GM21526 (cell line): ENCODE measurements around the gene CLDN22.
"Not testable (repeated sequence)": the region's sequence is repeated elsewhere in the genome, so short reads cannot be mapped to it uniquely, and the experiment has no call there.

Experiments used
- ATAC-seq: cut with Tn5 transposase; IDR thresholded peaks from one replicate; pipeline ENCODE4 v1.9.1; 2021; ENCODE audit warnings: moderate library complexity; ENCODE audit not compliant: unreplicated experiment, low FRiP score

The CLDN22 gene

DNA sequence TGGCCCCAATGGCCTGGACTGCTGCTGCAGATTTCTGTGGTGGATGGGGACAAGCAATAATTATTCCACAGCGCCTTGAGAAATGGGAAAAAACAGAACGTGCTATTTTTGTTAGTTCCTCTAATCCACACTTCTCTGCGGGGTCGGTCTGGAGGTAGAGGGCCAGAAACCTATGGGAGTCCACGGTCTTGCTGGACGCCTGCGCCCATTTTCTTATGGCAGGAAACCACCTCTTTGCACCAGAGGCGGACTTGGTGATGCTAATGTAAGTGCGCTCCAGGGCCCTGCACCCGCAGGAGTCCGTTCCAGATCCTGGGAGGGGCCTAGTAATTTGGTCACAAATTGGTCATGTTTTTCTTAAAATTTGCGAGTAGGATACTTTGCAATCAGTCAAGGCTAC, 28.1 kb upstream of the CLDN22 start:
- no peak for ATAC-seq

GRCh38 chr4:183347566-183347965, 27.5 kb upstream of the CLDN22 start:
- ATAC-seq, result no peak

DNA sequence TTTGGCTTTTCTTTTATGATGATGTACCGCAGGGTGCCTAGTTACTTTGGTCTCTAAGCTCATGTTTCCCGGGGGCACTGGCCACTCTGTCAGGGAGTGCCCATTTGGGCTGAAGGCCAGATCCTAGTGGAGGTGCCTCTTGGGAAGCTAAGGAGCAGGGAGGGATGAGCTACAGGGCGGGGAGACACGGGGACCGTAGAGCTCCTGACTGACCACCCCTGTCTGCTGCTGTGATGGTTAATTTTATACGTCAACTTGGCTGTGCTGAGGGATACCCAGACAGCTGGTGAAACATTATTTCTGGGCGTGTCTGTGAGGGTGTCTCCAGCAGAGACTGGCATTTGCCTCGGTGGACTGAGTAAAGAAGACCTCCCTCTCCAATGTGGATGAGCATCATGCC, 27.1 kb upstream of the CLDN22 start:
- ATAC-seq, result no peak

GRCh38 chr4:183345261-183345660, 25.2 kb upstream of the CLDN22 start:
- ATAC-seq, result no peak

DNA sequence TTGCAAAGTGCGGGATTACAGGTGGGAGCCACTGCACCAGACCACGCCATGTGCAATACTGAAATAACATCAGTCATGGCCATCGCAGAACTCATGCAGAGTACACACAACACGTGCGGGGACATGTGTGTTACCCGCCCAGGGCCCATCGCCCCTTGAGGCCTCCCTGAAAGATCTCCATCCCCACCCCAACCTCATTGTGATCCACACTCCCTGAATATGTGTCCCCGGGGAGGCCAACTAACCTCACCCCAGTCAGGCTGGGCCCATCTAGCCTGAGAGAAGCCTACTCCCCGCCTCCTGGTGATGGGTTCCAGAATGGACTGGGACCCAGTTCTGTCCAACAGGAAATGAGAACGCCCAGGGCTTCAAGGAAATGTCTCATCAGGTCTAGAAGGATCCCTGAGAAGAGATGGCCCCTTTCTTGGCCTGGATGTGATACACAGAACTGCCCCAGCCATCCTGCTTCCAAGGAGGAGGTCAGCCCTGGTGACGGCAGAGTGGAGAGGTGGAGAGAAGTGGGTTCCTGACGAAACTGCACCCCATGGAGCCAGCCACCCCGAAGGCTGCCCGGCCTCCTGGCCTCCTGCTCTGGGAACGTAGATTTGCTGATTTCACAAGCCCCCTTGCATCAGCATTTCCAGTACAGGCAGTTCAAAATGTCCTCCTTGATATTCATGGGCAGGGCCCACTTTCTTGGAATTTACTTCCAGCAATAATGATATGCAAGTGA, 24.6 kb upstream of the CLDN22 start:
- no peak for ATAC-seq

DNA sequence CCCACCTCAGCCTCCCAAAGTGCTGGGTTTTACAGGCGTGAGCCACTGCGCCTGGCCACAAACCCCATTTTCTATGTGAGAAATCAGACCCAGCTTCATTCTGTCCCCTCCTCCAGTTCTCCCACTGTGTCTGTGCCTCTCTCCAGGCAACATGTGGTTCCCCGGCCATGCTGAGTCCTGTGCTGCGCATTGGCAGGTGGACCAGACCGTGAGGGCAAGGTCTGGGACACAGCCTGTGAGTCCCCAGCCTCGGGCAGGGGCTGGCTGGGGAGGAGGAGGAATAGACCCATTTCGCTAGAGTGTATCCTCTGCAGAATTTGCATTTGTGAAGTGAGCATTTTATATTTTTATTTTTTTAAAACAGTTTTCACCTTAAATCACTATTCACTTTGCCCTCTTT, 23.7 kb upstream of the CLDN22 start:
- no peak for ATAC-seq

- ATAC-seq, result no peak
These were observed 22.8 kb upstream of the CLDN22 start for GRCh38 chr4:183342541-183343533.

- ATAC-seq, result no peak
These were observed 17.8 kb upstream of the CLDN22 start for GRCh38 chr4:183337833-183338232.

DNA sequence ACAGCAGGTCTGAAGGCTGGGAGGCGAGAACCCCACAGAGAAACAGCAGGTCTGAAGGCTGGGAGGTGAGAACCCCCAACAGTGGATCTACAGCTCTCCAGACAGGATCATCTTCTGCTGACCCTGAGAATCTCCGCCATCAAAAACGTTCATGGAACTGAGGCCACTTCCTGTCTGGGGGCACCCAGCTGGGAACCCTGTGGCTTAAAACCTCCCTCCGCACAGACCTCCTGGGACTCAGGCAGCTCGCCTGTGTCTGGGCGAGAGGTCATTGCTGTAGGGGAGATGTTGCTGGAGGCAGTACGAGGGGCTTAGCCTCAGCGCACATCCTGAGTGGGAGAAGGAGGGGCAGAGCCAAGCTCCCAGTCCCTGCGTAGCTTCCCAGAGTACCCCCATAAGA, 17.3 kb upstream of the CLDN22 start:
- ATAC-seq, result no peak

GRCh38 chr4:183335369-183335940, 15.4 kb upstream of the CLDN22 start:
- ATAC-seq, result no peak

DNA sequence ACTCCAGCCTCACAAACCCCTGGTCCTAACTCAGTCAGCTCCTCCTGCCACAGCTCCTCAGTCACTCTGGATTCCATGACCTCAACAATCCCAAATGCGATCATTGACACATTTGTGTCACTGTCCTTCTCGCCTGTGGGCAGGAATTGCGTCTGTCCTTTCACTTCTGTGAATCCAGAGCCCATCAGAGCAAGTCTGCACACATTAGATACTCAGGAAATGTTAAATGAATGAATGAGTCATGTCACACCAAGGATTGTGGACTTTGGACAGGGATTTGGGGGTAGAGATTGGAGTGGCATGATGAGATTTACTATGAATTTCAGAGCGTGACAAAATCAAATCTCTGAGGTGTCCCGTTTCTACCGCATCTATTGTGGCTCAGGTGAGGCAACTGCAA, 13.9 kb upstream of the CLDN22 start:
- no peak for ATAC-seq

- ATAC-seq, result no peak
These were observed 13.1 kb upstream of the CLDN22 start for GRCh38 chr4:183333202-183333601.

DNA sequence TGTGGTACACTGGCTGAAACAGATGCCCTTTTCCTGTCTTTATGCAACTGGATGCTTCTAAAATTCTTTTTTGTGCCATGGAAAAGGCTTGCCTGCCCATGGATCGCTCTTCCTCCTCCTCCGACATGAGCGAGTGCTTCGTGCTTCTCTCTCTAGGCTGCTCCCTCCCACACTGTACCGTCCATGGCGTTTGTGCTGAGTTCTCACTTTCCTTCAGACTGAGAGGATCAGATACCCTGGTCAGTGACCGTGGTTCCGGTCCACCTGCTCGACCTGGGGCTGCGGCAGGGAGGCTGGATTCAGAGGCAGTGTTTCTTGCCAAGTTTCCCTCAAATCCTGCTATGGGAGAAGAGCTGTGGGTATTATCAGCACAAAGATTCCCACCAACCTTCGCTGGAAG, 12.4 kb upstream of the CLDN22 start:
- no peak for ATAC-seq

DNA sequence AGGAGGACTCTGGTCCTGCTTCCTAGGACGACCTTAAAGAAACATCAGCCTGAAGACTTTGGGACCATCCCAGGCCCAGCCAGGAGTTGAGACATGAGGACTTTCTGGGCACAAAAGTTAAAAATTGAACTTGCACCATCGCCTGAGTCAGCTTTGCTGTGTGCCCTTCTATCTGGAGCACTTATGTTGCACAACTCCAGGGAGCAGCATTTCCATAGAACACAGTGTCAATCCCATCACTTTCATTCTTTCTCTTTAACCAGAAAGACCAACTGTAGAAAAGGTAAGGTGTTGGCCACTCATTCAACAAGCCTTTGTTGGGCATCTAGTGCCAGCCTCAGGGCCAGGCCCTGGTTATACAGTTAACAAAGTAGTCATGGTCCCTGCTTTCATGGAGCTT, 10.8 kb upstream of the CLDN22 start:
- no peak for ATAC-seq

- no peak for ATAC-seq
These were observed 10.1 kb upstream of the CLDN22 start for GRCh38 chr4:183329954-183330742.

DNA sequence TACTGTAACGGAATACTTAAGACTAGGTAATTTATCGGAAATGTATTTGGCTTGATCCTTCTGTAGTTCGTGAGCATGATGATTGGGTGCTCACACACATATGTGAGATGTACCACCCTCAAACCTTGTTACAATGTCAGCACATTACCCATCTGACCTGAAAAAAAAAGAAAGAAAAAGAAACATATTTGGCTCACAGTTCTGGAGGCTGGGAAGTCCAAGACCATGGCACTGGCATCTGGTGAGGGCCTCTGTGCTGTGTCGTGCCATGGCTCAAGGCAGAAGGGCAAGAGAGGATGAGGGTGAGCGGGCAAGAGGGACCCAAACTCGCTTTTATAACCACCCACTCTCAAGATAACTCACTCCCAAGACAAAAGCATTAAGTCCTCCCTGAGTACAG, 9.2 kb upstream of the CLDN22 start:
- ATAC-seq, result no peak

DNA sequence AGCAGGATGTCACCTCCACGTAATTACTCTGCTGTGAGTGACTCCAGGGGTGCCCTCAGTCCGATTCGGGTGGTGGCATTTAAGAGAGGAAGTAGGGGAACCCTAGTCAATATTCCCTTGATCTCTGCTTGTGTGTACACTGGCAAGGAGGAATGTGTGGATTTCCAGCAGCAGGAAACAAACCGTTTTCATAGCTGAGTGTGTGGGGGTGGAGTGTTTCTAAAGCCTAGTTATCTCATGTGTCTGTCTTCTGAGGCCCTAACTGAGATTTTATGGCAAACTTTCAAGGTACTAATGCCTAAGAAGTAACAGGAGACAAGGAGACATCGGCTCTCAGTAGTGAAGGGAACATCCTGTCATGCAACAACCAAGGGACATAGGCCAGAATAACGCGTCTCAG, 8.8 kb upstream of the CLDN22 start:
- no peak for ATAC-seq

GRCh38 chr4:183327827-183328226, 7.8 kb upstream of the CLDN22 start:
- no peak for ATAC-seq

- no peak for ATAC-seq
These were observed 6.8 kb upstream of the CLDN22 start for GRCh38 chr4:183326853-183327252.

- not testable (repeated sequence) for ATAC-seq
These were observed 6.3 kb upstream of the CLDN22 start for GRCh38 chr4:183326387-183326786.

- no peak for ATAC-seq
These were observed 4.5 kb upstream of the CLDN22 start for GRCh38 chr4:183324619-183325018.
